ENCODE results near the gene PRKG1. TPM values are rescaled to one million over a fixed set of nuclear protein-coding genes. Genes with fewer than 3 reads are reported as not detected.

The PRKG1 gene
- total RNA-seq, 1 experiment from 2014 or later, result 10.4 TPM

DNA sequence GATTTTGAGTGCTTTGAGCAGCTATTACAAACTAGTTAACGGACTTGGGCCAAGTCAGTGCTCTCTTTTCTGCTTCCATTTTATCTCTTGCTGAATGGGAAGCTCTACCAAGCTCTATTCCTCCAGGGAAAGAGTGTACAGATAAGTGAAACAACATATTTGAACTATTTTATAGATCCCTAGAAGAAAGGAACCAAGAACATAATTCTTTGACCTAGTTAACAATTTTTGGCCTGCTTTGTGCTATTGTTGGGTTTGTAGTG lies 244.8 kb downstream of the PRKG1 start:
- Histone ChIP-seq H2AK5ac (ENCODE audit: insufficient read length, low read length) (no peak overlapping the region), H3K18ac (ENCODE audit: insufficient read length, low read depth, low read length) (no peak overlapping the region), H2BK5ac (ENCODE audit: insufficient read length, low read length) (no peak overlapping the region), H4K8ac (replicated peaks; ENCODE audit: insufficient read length, low read depth, low read length) (no peak overlapping the region), H2BK15ac (ENCODE audit: low read depth, low read length) (no peak overlapping the region), H3K4me1 (ENCODE audit: insufficient read depth, low read length) (no peaks in the 10 kb centered on the region), H3K27ac (ENCODE audit: insufficient read length, low read depth, low read length) (no peak overlapping the region), H3K9ac (ENCODE audit: extremely low read depth, insufficient read length, low read length) (no peak overlapping the region), H3K79me1 (ENCODE audit: insufficient read depth, low read depth, low read length, poor library complexity, severe bottlenecking) (no peaks in the 10 kb centered on the region), H2BK120ac (ENCODE audit: low read depth, low read length, poor library complexity, severe bottlenecking) (no peak overlapping the region), H3K23ac (ENCODE audit: insufficient read length, low read depth, low read length) (no peak overlapping the region), H3K14ac (ENCODE audit: insufficient read depth, low read length) (no peak overlapping the region), H3K4ac (ENCODE audit: low read depth, low read length) (no peak overlapping the region), H3K27me3 (ENCODE audit: insufficient read depth, low read length) (no peaks in the 10 kb centered on the region), H3K56ac (ENCODE audit: insufficient read length, low read depth, low read length) (no peak overlapping the region), H3K79me2 (ENCODE audit: insufficient read depth, low read length) (no peaks in the 10 kb centered on the region), H3K4me2 (ENCODE audit: insufficient read depth, insufficient read length, low read length) (no peak overlapping the region), H3K23me2 (ENCODE audit: insufficient read length, low read depth, low read length, poor library complexity, severe bottlenecking) (no peaks in the 10 kb centered on the region), H2BK12ac (ENCODE audit: insufficient read length, low read depth, low read length) (no peak overlapping the region), H4K20me1 (ENCODE audit: control insufficient read depth, insufficient read depth, insufficient read length) (no peaks in the 10 kb centered on the region), H3T11ph (ENCODE audit: low read length) (no peak overlapping the region), H2AFZ (ENCODE audit: low read length) (no peak overlapping the region), H2BK20ac (ENCODE audit: low read depth, low read length, poor library complexity, severe bottlenecking) (no peak overlapping the region), H4K91ac (ENCODE audit: insufficient read length, low read depth, low read length) (no peak overlapping the region), H3K9me3 (ENCODE audit: control insufficient read depth, low read depth, low read length) (no peaks in the 10 kb centered on the region), H4K5ac (ENCODE audit: insufficient read length, low read depth, low read length) (no peak overlapping the region)
- Mint-ChIP-seq H3K9me3 (no peaks in the 10 kb centered on the region), H3K4me1 (no peaks in the 10 kb centered on the region; a peak in 1 of 4 replicates), H3K36me3 (ENCODE audit: insufficient read depth in 1 of 3, low read depth in 3 of 3) (peaks cover 0 to 1% (median 0%) of the 10 kb centered on the region in 3 experiments; a peak in 2 of 7 replicates), H3K27ac (no peak overlapping the region), H3K27me3 (ENCODE audit: low read depth) (no peaks in the 10 kb centered on the region), H3K4me3 (no peak overlapping the region)
- TF ChIP-seq, protein P1, sequence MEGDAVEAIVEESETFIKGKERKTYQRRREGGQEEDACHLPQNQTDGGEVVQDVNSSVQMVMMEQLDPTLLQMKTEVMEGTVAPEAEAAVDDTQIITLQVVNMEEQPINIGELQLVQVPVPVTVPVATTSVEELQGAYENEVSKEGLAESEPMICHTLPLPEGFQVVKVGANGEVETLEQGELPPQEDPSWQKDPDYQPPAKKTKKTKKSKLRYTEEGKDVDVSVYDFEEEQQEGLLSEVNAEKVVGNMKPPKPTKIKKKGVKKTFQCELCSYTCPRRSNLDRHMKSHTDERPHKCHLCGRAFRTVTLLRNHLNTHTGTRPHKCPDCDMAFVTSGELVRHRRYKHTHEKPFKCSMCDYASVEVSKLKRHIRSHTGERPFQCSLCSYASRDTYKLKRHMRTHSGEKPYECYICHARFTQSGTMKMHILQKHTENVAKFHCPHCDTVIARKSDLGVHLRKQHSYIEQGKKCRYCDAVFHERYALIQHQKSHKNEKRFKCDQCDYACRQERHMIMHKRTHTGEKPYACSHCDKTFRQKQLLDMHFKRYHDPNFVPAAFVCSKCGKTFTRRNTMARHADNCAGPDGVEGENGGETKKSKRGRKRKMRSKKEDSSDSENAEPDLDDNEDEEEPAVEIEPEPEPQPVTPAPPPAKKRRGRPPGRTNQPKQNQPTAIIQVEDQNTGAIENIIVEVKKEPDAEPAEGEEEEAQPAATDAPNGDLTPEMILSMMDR (conservative IDR thresholded peaks at IDR 0.05), result no peak
- WGBS (ENCODE audit: extremely low coverage, insufficient read length, low lambda C conversion rate), result no CpG with 5 or more reads among the region's 1 CpG
- DNase-seq, result no peak

All from H9 (cell line).